Measurements from ENCODE around the gene VIM.

Gene VIM

DNA sequence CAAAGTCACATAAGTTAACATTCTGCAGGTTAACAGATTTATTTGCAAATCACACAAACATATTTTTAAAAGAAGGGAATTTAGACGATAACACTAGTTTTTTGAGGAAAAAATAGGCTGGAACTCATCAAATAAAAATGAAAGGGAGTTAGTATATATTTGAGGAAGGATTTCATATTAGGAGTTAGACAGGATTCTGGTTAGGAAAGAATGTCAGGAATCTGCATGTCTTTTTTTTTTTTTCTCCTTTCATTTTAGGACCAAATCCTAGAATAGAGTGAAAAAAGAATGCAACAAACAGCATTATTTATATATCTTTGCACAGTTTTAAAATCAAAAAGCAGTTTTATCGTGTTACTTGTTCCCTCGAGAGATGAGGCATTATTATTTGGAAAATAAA is 17.7 kb upstream of the VIM start:
- DNase-seq, result no peak

DNA sequence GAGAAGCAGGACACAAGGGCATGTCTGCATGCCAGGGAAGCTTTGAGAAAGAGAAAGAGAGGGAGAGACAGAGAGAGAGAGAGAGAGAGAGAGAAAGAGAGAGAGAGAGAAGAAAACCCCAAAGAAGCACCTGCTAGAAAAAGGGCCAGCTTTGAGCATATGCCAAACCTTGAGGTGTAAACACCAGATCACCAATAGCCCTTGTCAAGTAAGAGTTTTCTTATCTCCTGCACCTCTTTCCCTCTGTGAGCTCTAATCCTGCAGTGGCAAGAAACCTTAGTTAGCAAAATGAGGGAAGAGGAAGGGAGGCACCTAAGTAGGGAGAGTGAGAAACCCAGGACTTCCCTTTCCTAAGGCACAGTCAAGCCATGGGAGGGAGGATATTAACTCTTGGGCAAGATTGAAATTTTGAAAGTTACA is 15.2 kb upstream of the VIM start:
- no peak for DNase-seq

DNA sequence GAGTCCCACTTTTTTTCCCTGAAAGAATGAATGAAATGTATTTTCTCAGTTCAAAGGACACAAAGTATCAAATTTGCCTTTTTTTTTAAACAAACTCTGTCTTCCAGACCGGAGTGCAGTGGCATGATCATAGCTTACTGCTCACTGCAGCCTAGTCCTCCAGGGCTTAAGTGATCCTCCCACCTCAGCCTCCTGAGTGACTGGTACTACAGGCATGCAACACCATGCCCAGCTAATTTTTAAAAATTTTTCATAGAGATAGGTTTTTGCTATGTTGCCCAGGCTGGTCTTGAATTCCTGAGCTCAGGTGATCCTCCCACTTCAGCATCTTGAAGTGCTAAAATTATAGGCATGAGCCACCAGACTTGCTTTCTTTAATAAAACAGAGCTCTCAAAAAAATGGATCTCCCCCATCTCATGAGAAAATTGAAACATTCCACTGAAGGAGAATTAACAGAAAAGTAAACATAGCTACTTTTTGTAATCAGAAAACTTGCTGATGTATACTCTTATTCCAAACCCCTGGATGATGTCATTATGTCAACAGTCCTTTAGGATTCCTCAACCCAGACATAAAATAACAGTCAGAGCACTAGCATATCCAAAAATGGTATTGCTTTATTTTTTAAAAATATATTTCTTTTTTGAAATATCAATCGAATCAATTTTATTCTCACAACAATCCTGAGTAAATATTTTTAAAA is 14.2 kb upstream of the VIM start:
- no peak for DNase-seq

DNA sequence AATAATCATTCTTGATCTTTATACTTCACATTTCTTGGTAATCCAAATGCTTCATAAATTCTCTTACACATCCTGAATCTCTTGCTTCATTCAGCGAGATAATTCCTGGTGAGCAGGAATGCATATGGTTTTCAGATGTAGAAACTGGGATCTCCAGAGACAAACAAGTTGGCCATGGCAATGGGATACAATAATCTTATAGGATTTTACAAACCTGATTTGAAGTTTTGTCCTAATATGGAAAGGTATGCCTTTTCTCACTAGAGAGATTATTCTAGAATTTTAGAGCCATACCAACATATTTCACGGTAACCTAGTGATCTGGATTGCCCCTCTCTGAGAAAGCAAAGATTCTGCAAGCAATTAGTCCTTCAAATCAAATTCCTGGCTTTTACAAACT is 13.5 kb upstream of the VIM start:
- no peak for DNase-seq

DNA sequence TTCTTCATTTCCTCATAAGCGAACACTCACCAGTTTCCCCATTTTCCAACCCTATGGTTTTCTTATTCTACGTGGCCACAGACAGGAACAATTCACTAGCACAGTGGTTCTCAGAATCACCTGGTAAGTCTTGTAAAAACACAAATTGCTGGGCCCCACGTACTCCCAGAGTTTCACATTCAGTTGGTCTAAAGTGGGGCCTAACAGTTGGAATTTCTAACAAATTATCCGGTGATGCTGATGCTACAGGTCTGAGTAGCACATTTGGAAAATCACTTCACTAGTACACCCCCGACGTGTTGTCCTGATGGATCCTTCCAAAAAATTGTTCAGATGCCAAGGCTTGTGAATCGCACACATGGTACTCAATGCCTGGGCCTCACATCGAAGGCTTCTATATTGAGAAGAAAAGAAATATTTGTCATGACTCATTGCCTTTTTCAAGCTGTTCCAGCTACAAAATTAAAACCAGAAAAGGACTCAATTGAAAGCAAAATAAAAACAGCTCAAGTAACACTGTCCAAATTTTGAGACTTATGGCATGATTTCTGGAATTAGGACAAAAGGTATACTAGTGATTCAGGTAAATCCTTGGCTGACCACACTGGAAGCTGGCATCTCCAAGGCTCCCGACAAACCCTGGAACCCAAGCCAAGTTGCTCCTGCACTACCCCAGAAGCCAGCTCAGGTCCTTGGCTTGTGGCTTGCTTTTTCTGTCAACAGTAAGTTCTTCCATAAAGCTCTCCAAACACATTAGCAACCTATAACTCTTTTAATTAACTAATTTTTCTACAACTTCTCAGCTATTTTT is 12.9 kb upstream of the VIM start:
- no peak for DNase-seq

DNA sequence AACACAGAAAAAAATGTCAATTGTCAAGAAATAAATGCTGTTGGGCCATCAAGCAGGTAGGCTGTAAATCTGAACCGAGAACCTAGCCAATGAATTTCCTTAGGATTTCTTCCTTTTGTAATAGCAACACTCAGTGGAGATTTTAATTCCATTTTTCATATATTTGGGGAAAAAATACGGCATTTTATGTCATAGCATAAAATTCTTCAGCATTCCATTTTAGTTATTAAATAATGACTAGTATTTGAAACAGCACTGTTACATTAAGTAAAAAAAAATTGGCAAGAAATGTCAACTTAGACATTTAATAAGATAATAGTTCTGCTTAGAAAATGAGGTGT is 12.3 kb upstream of the VIM start:
- DNase-seq, result no peak

DNA sequence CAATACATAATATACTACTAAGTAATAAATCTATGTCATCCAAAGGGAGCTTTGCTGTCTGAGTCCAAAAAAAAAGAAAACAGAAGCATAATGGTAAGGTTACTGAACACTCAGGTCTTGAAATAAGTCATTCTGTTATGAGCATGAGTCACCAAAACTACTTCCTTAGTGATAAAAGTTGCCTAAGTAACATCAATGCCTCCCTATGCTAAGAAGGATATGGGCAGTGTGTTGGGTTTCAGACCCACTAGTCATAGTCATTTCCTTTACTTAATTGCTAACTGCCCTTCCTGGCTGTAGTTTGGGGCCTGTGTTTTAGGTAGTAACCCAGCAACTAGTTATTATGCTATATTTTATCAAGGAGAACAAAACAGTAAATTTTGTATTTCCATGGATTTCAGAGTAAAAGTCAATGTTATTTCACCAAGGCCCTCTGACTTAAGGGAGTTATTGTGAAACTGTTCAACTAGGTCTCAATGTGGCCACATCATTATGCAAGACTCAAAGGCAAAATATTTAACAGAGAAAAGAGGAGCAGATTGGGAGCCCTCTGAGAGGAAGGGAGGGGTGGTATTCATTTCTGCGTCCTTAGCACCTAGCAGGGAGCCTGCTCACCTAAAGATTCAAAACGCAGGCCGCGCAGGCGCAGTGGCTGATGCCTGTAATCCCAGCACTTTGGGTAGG is 11.7 kb upstream of the VIM start:
- DNase-seq, result no peak

DNA sequence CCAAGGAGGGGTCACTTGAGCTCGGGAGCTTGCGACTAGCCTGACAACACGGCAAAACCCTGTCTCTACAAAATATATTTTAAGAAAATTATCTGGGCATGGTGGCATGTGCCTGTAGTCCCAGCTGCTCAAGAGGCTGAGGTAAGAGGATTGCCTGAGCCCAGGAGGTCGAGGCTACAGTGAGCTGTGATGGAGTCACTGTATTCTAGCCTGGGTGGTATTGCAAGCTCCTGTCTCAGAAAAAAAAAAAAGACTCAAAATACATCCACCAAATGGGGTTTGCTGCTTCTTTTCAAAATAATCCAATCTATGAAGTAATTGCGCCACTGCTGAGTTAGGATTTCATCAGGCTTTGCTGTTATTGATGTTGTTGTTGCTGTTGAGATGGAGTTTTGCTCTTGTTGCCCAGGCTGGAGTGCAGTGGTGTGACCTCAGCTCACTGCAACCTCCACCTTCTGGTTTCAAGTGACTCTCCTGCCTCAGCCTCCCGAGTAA is 11.1 kb upstream of the VIM start:
- DNase-seq, result no peak

DNA sequence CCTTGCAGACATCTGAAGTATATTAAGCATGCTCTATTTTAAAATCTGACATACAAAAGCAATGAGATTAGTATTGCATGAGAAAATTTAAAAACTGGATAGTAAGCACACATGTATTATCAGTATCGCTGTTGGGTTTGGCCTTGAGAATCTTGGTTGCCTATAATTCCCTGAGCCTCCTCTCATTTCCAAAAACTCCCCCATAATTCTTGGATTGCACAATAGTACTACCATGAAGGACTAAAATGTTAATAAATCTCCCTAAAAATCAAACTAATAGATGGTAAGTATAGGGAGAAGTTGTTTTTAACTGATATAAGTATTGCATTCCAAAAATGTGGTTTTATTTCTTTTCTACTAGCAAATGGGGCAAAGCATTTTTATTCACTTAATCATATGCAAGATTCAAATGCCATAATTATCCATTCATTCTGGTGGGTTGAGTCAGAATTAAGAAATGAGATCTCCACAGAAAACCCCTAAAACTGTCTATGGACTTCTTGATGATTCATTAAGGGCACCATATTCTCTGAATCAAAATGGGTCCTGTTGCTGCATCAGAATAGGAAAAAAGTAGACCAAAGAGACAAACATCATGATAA is 10.3 kb upstream of the VIM start:
- DNase-seq, result no peak

DNA sequence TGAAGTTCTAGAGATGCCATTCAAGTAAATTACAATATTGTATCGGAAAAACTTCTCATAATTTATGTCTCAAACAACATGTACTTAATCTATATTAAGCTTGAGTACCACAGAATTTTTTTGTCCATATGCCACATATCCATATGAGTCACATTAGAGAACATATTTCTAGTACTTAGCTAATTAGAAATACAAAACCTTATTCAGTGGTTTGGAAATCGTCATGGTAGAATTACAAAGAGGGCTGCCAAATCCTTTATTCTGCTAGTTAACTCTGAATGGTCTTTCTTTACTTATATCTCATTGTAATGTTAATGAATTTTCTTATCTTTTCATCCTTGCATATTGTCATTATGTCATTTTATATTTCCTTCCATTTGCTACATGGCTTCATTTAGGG is 9.0 kb upstream of the VIM start:
- no peak for DNase-seq

DNA sequence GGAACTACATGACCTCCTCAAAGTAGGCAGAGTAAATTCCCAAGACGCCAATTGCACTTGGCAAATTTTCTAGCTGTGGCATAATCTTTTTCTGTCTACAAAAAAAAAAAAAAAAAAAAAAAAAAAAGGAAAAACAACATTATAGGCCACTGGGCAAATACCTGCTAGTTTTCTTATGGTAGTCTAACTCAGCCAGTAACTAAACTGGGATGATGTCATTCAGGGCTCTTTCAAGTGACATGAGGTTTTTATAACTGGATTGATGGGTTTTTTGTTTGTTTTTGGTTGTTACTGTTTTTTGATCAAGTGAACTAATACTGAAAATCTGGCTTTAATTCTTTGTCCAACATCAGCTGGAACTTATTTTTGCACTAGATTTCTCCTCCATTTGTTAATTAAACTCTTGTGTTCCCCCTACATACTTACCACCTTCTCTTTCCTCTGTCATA is 7.4 kb upstream of the VIM start:
- no peak for DNase-seq

DNA sequence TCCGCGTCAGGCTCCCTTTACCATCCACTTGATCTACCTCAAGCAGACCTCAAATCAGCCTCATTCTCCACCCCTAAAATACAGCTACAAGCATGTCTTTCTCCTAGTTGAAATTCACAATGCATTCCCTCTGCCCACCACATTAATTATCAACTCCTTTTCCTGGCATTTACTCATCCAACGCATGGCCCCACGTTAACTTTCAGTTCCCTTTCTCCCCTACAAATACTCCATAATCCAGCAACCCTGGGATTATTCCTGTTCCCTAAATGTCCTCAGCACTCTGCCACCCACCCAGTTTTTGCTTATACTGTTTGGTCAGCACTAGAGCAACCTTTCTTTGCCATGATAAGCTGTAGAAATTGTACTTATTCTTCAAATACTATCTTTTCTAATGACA is 5.7 kb upstream of the VIM start:
- DNase-seq, result no peak

DNA sequence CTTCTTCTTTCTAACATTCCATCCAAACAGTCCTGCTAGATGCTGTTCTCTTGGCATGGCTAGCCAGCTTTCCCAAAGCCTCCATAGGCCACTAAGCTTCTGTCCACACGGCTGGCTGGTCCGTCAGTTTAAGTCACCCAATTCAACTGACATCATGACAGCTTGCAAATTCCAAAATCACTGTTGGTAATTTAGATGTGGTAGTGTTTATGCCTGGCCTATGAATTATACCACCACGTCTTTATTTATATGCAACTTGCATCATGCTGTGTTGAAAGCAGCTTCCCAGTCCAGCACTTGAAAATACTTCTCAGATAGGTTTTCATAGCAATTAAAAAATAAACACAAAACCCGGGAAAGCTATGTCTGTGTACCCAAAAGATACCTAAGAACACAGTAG is 2.2 kb upstream of the VIM start:
- no peak for DNase-seq

DNA sequence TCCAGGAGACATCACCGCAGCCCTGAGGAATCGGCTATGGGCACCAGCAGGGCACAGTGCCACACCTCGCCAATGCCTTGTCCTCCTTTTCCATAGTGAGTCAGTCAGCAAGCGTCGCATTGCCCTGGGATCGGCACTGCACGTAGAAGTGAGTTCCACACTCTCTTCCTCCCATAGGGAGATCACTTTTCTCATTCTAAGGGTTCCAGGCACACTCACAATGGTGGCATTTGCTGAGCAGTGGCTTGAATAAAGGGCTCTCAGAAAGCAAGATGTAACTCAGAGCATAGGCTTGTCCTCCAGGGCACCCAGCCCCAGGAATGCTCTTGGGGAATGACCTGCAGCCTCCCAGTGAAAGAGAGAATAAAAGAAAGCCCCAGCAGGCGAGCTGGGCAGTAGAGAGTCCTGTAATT is 1.1 kb upstream of the VIM start:
- DNase-seq, result no peak

DNA sequence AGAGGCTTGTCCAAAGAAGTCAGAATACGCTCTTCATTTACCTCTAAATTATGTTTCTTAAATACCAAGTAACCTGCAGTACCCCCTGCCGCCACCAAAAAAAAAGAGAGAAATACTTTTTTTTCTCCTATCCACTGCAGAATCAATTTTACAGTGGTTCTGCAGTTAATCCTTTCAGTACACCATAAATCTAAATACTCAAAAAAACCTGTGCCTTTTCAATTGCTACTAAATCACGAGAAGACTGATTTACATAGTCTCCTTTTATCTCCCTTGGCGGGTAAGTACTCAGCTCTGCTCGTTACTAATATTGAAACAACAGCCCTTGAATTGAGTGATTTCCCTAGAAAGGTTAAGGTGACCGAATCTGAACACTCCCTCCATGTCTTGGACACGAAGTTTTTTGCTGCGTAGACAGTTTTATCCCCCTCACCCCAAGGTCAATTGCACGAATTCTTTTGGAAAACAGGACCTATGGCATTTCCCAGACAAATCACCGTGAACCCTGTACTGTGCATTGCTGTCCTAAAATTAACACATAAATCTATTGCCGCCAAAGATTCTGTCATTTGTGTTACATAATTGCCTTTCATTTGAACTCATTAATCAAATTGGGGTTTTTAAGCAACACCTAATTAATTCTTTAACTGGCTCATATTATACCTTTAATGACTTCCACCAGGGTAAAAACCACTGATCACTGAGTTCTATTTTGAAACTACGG is 512 bp upstream of the VIM start:
- no peak for DNase-seq

DNA sequence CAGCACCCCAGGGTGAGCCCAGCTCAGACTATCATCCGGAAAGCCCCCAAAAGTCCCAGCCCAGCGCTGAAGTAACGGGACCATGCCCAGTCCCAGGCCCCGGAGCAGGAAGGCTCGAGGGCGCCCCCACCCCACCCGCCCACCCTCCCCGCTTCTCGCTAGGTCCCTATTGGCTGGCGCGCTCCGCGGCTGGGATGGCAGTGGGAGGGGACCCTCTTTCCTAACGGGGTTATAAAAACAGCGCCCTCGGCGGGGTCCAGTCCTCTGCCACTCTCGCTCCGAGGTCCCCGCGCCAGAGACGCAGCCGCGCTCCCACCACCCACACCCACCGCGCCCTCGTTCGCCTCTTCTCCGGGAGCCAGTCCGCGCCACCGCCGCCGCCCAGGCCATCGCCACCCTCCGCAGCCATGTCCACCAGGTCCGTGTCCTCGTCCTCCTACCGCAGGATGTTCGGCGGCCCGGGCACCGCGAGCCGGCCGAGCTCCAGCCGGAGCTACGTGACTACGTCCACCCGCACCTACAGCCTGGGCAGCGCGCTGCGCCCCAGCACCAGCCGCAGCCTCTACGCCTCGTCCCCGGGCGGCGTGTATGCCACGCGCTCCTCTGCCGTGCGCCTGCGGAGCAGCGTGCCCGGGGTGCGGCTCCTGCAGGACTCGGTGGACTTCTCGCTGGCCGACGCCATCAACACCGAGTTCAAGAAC is 1.1 kb downstream of the VIM start:
- DNase-seq, result no peak

DNA sequence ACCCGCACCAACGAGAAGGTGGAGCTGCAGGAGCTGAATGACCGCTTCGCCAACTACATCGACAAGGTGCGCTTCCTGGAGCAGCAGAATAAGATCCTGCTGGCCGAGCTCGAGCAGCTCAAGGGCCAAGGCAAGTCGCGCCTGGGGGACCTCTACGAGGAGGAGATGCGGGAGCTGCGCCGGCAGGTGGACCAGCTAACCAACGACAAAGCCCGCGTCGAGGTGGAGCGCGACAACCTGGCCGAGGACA is 1.6 kb downstream of the VIM start:
- no peak for DNase-seq

DNA sequence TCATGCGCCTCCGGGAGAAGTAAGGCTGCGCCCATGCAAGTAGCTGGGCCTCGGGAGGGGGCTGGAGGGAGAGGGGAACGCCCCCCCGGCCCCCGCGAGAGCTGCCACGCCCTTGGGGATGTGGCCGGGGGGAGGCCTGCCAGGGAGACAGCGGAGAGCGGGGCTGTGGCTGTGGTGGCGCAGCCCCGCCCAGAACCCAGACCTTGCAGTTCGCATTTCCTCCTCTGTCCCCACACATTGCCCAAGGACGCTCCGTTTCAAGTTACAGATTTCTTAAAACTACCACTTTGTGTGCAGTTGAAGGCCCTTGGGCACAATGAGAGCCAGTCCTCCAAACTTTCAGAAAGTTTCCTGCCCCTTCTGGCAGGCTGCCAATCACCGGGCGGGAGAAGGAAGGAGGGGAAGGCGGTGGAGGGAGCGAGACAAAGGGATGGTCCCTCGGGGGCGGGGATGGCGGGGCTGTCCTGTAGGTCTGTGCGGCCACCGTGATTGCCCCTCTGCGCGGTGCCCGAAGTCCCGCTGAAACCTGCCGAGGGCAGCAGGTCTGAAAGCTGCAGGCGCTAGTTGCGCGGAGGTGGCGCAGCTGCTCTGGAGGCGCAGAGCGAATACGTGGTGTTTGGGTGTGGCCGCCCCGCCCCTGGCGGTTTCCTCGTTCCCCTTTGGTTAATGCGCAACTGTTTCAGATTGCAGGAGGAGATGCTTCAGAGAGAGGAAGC is 2.1 kb downstream of the VIM start:
- no peak for DNase-seq

DNA sequence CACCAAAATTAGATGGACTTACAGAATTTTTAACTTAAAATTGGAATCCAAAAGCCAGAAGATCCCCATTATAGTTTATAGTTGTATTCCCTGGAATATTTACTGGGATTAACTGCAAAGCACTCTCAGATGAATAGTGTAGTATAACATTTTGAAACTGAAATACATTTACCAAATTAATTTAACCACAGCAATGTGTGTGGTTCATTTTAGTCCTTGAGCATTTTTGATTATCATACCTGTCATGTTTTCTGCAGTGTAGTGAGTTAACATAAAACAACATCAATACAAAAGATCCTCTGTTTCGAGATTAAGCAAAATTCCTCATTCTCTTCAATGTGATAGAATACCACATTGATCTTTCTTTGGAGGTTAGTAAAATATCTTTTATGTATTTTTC is 3.7 kb downstream of the VIM start:
- DNase-seq, result no peak

DNA sequence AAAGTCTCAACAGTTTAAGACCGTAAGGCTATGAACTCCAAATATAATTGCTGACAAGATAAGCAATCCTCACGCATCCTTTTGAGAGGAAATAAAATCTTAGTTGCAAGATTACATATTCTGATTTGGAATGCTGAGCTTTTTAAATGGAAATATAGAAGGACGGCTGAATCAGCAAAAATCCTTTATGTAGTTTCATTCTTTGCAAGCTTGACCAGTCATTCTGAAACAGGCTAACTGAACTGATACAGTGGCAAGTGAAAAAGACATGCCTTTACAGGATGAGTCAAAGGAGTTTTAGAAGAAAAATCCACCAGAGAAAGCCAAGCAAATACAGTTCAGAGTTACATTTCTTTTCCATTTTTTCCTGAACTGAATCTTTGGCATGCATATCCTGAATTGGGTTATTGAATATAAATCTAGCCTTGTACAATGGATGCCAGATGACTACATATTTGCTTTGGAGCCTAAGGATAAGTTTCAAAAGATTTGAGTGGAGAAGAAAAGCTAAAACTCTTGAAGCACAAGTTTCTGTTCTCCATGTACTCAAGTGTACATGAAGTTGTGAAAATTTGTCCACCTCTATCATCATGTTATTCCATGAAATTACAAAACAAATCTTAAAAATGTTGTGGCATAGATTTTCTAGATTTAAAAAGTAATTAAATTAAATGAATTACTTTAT is 4.4 kb downstream of the VIM start:
- DNase-seq, result no peak

DNA sequence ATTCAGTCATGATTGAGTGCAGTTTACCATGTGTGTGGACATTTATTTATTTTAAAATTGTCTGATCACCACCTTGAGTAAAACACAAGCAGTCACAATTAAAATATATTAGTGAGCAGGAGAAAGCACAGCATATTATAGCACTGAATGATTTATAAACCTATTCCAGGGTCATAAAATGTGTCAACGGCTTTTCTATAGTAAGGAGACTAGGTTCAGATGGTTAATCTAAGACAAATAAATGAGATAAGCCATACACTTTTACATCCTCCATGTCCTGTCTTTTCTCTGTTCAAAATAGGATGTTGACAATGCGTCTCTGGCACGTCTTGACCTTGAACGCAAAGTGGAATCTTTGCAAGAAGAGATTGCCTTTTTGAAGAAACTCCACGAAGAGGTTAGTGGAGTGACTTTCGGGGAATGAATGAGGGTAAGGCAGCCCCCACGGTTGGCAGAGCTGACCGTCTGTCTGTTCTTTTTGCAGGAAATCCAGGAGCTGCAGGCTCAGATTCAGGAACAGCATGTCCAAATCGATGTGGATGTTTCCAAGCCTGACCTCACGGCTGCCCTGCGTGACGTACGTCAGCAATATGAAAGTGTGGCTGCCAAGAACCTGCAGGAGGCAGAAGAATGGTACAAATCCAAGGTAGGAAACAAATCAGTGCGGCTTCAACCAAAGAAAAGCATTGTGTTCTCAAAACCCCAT is 5.4 kb downstream of the VIM start:
- DNase-seq, result no peak
